Breast epithelium (tissue), 4 donors: ENCODE measurements around the gene NCBP2L. TPM values are rescaled to one million over a fixed set of nuclear protein-coding genes. Genes with fewer than 3 reads are reported as not detected.

ENCODE experiments used
- DNase-seq, 2 donors: peaks; one replicate each; pipeline ENCODE4 v3.0.0-alpha.2; 2019; ENCODE audit warnings: low spot score in 2 of 2
- H3K27ac ChIP-seq, 2 donors: fragments of 200-600 bp; sonication (generic) in 1 of 2; one replicate each; pipeline ENCODE4 v1.5.1; 2016 to 2019; ENCODE audit warnings: mild to moderate bottlenecking in 1 of 2
- H3K27me3 ChIP-seq, 2 donors: fragments of 200-600 bp; sonication (generic) in 1 of 2; one replicate each; pipeline versions ENCODE4 v1.5.1 to v1.6.0; 2017 to 2019; ENCODE audit warnings: control low read depth in 1 of 2, mild to moderate bottlenecking in 1 of 2
- H3K36me3 ChIP-seq: fragments of 200-600 bp; one replicate; pipeline ENCODE4 v1.5.1; 2019
- H3K4me1 ChIP-seq, 2 donors: fragments of 200-600 bp; sonication (generic); one replicate each; pipeline ENCODE4 v1.5.1; 2016 to 2019; ENCODE audit warnings: control low read depth in 1 of 2
- H3K4me3 ChIP-seq, 3 donors: fragments of 200-600 bp; sonication (generic); 1 replicate in 2 of 3; 2 replicates in 1 of 3; pipeline ENCODE4 v1.5.1; 2016 to 2019; ENCODE audit warnings: mild to moderate bottlenecking in 3 of 3, moderate library complexity in 2 of 3
- H3K9me3 ChIP-seq, 2 donors: fragments of 200-600 bp; sonication (generic) in 1 of 2; one replicate each; pipeline ENCODE4 v1.5.1; 2016 to 2019; ENCODE audit warnings: control low read depth in 1 of 2
- CTCF ChIP-seq, 3 donors: fragments of 450-650 bp; IDR thresholded peaks; one replicate each; pipeline ENCODE4 v1.5.1; 2016 to 2017; ENCODE audit warnings: antibody characterized with exemption in 3 of 3, mild to moderate bottlenecking in 3 of 3, moderate library complexity in 3 of 3
- POLR2A ChIP-seq: fragments of 450-650 bp; IDR thresholded peaks from one replicate; pipeline ENCODE4 v1.6.1; 2016; ENCODE audit warnings: antibody characterized with exemption, mild to moderate bottlenecking, moderate library complexity
- POLR2AphosphoS5 ChIP-seq, 3 donors: sonication (generic); formaldehyde crosslinking; IDR thresholded peaks; one replicate each; pipeline ENCODE4 v1.6.1; 2017; ENCODE audit warnings: antibody characterized with exemption in 3 of 3
- intact Hi-C: fragments of 100-400 bp; cut with DNase I; formaldehyde crosslinking; loops from one replicate; pipeline ENCODE4 v1.15.1; 2023; ENCODE audit warnings: low total_unique reads
- total RNA-seq, 3 donors: library from RNA; depleted of rRNA; stranded (reverse); fragments of >200 nt; gene quantifications; one replicate each; pipeline ENCODE4 v1.1.0, GENCODE V29; 2016

The NCBP2L gene
- total RNA-seq, 3 donors from 2014 or later, result not detected

- TF ChIP-seq POLR2A, result no peak
- TF ChIP-seq CTCF (IDR thresholded peaks at IDR 0.05), result no peak
- TF ChIP-seq POLR2AphosphoS5 (IDR thresholded peaks at IDR 0.05), result no peak
- H3K4me3 ChIP-seq, result no peak overlapping the region
- peaks cover 0 to 52% of the 10 kb centered on the region in 2 donors for H3K27me3 ChIP-seq
- H3K4me1 ChIP-seq, result peaks cover 0 to 4% of the 10 kb centered on the region in 2 donors
- no peaks in the 10 kb centered on the region for H3K9me3 ChIP-seq
- no peaks in the 10 kb centered on the region for H3K36me3 ChIP-seq
- DNase-seq, result no peak
- H3K27ac ChIP-seq, result peak overlapping the region in 1 of 2 donors; percentile 89
- intact Hi-C loops, result no loop called here
Observed at GRCh38 chrX:107743995-107744394, 33.5 kb upstream of the NCBP2L start.

GRCh38 chrX:107744868-107745267, 32.7 kb upstream of the NCBP2L start:
- Histone ChIP-seq H3K27me3 (peaks cover 0 to 43% of the 10 kb centered on the region in 2 donors), H3K4me1 (peaks cover 0 to 4% of the 10 kb centered on the region in 2 donors), H3K36me3 (no peaks in the 10 kb centered on the region), H3K9me3 (no peaks in the 10 kb centered on the region), H3K4me3 (no peak overlapping the region), H3K27ac (no peak overlapping the region)
- no peak for TF ChIP-seq POLR2AphosphoS5 (IDR thresholded peaks at IDR 0.05)
- TF ChIP-seq CTCF (IDR thresholded peaks at IDR 0.05), result no peak
- no peak for TF ChIP-seq POLR2A
- DNase-seq, result no peak
- intact Hi-C loops, result no loop called here

GRCh38 chrX:107747596-107748161, 29.9 kb upstream of the NCBP2L start:
- peak overlapping the region in 1 of 2 donors; percentile 34 for H3K27ac ChIP-seq
- H3K36me3 ChIP-seq, result no peaks in the 10 kb centered on the region
- no peak for DNase-seq
- intact Hi-C loops, result no loop called here
- TF ChIP-seq POLR2AphosphoS5 (IDR thresholded peaks at IDR 0.05) (no peak), CTCF (IDR thresholded peaks at IDR 0.05) (no peak), POLR2A (no peak)
- no peaks in the 10 kb centered on the region for H3K4me1 ChIP-seq
- H3K4me3 ChIP-seq, result no peak overlapping the region
- peaks cover 0 to 26% of the 10 kb centered on the region in 2 donors for H3K27me3 ChIP-seq
- no peaks in the 10 kb centered on the region for H3K9me3 ChIP-seq

GRCh38 chrX:107748506-107748905, 29.0 kb upstream of the NCBP2L start:
- no peaks in the 10 kb centered on the region for H3K9me3 ChIP-seq

GRCh38 chrX:107750263-107750662, 27.3 kb upstream of the NCBP2L start:
- no peaks in the 10 kb centered on the region for H3K9me3 ChIP-seq
- H3K36me3 ChIP-seq, result no peaks in the 10 kb centered on the region
- H3K27ac ChIP-seq, result peak overlapping the region in 1 of 2 donors; percentile 26
- H3K4me1 ChIP-seq, result no peaks in the 10 kb centered on the region
- peaks cover 0 to 31% of the 10 kb centered on the region in 2 donors for H3K27me3 ChIP-seq
- TF ChIP-seq POLR2AphosphoS5 (IDR thresholded peaks at IDR 0.05) (no peak), POLR2A (no peak), CTCF (IDR thresholded peaks at IDR 0.05) (no peak)
- intact Hi-C loops, result loop anchor here (10.0 kb wide), 1 partner anchor 1655 kb away; no protein-coding TSS in a partner anchor
- DNase-seq, result no peak
- H3K4me3 ChIP-seq, result no peak overlapping the region

More at GRCh38 chrX:107748506-107748905, 29.0 kb upstream of the NCBP2L start:
- Histone ChIP-seq H3K4me1 (no peaks in the 10 kb centered on the region), H3K36me3 (no peaks in the 10 kb centered on the region), H3K27me3 (peaks cover 0 to 27% of the 10 kb centered on the region in 2 donors), H3K27ac (peak overlapping the region in 1 of 2 donors; percentile 34), H3K4me3 (no peak overlapping the region)
- intact Hi-C loops, result no loop called here
- no peak for DNase-seq
- TF ChIP-seq POLR2AphosphoS5 (IDR thresholded peaks at IDR 0.05) (no peak), POLR2A (no peak)
